Kidney (tissue), 14 donors: ENCODE results near the gene COA3. TPM values are rescaled to one million over a fixed set of nuclear protein-coding genes. Genes with fewer than 3 reads are reported as not detected.

Source experiments
- DNase-seq, 5 donors: peaks; one replicate each; pipeline ENCODE4 v3.0.0-alpha.2; 2013 to 2020
- FAIRE-seq: peaks from 2 replicates; lab custom pipeline; 2012; peaks lifted over from hg19 to GRCh38; lab: Jason Lieb, UNC
- H3K27ac ChIP-seq, 2 donors: one replicate each; pipeline ENCODE4 v1.7.0; 2013; ENCODE audit warnings: low read depth in 2 of 2, low read length in 2 of 2, inconsistent platforms in 1 of 2
- H3K27me3 ChIP-seq: one replicate; pipeline ENCODE4 v1.7.1; 2013; ENCODE audit warnings: low read length, inconsistent platforms; ENCODE audit not compliant: control insufficient read depth, insufficient read depth
- H3K36me3 ChIP-seq, 3 donors: one replicate each; pipeline versions ENCODE4 v1.7.0 to v1.7.1; 2013; ENCODE audit warnings: low read length in 3 of 3, control low read depth in 1 of 3, inconsistent platforms in 1 of 3; ENCODE audit not compliant: insufficient read depth in 3 of 3, control insufficient read depth in 2 of 3
- H3K4me1 ChIP-seq, 3 donors: one replicate each; pipeline versions ENCODE4 v1.7.0 to v1.7.1; 2013; ENCODE audit warnings: low read length in 3 of 3, inconsistent platforms in 1 of 3, low read depth in 1 of 3; ENCODE audit not compliant: control insufficient read depth in 2 of 3, insufficient read depth in 2 of 3
- H3K4me3 ChIP-seq, 3 donors: one replicate each; pipeline versions ENCODE4 v1.7.0 to v1.8.1; 2013; ENCODE audit warnings: low read length in 3 of 3, control low read depth in 1 of 3, inconsistent platforms in 1 of 3
- H3K9ac ChIP-seq, 3 donors: one replicate each; pipeline versions ENCODE4 v1.7.0 to v1.7.1; 2013; ENCODE audit warnings: low read length in 3 of 3, control low read depth in 1 of 3, inconsistent platforms in 1 of 3
- H3K9me3 ChIP-seq, 3 donors: one replicate each; pipeline versions ENCODE4 v1.7.0 to v1.7.1; 2013; ENCODE audit warnings: low read length in 3 of 3, control low read depth in 1 of 3, inconsistent platforms in 1 of 3; ENCODE audit not compliant: control insufficient read depth in 2 of 3, insufficient read depth in 1 of 3
- intact Hi-C: fragments of 100-400 bp; cut with DNase I; formaldehyde crosslinking; loops from one replicate; pipeline ENCODE4 v1.11.1; 2022
- microRNA-seq: library from miRNA; unstranded; fragments of <30 nt; microRNA quantifications from one replicate; pipeline ENCODE4 v1.2.0, GENCODE V29; 2020
- polyA plus RNA-seq: library from polyadenylated mRNA; stranded (reverse); fragments of 350-450 nt; fragmentation: Illumina TruSeq; extraction: RNeasy Lipid Tissue Mini Kit (QIAGEN cat#74804); gene quantifications from one replicate; pipeline ENCODE4 v1.2.3, GENCODE V29; 2014; ENCODE audit warnings: low read depth, low replicate concordance; ENCODE audit not compliant: insufficient read depth
- total RNA-seq: library from RNA; stranded (reverse); fragmentation: NEBNext Ultra II Directional; extraction: Animal tissue kit (Norgen Biotek cat#: 25700); gene quantifications from one replicate; pipeline ENCODE4 v1.2.1, GENCODE V29; 2021
- TF ChIP-seq, protein P1 (sequence below): IDR thresholded peaks from 3 replicates; pipeline ENCODE4 v1.5.1; 2012; ENCODE audit warnings: mild to moderate bottlenecking, moderate library complexity, borderline replicate concordance; ENCODE audit not compliant: insufficient read depth; ENCODE audit errors: extremely low read depth
- donor health status: control.
- donor health status: control.
- donor health status: control.
- donor health status: control.
- donor health status: control.
- donor health status: DM: yes; HTN: yes; CAD: no.
- donor health status: Normal renal cell carcinoma (clear cell type).

The COA3 gene
- total and polyA plus RNA-seq, 2 donors from 2014 or later, result 144 to 656 TPM

DNA sequence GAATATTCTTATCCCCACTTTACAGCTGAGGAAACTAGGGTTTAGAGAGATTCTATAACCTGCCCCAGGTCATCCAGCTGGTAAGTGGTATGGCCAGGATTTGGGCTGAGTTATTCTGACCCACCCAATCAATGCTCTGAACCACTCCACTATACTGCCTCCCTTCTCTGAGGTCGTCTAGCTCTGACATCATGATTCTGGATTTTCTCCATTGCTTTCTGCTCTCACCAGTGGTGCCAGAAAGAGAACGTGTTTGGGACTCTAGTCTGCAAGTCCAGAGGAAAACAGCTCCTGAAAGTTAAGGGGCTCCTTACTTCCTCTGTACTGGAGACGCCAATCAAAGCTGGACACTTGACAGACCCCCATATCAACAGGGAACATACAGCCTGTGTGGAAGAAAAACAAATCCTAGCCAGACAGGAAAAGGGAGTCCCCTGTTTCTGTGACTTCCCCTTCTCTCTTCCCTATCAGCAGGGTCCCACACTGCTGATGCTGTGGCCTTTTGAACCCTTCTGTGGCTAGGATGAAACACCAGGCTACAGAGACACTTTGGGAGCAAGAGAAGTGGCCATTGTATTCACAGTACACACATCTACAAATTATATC, 47.7 kb downstream of the COA3 start:
- FAIRE-seq, result no peak
- Histone ChIP-seq H3K4me1 (peaks cover 4 to 11% (median 6%) of the 10 kb centered on the region in 3 donors), H3K27ac (no peak overlapping the region), H3K9ac (no peak overlapping the region), H3K9me3 (no peaks in the 10 kb centered on the region), H3K4me3 (no peak overlapping the region), H3K36me3 (no peaks in the 10 kb centered on the region), H3K27me3 (no peaks in the 10 kb centered on the region)
- intact Hi-C loops, result no loop called here
- DNase-seq, result no peak
- TF ChIP-seq, protein P1, sequence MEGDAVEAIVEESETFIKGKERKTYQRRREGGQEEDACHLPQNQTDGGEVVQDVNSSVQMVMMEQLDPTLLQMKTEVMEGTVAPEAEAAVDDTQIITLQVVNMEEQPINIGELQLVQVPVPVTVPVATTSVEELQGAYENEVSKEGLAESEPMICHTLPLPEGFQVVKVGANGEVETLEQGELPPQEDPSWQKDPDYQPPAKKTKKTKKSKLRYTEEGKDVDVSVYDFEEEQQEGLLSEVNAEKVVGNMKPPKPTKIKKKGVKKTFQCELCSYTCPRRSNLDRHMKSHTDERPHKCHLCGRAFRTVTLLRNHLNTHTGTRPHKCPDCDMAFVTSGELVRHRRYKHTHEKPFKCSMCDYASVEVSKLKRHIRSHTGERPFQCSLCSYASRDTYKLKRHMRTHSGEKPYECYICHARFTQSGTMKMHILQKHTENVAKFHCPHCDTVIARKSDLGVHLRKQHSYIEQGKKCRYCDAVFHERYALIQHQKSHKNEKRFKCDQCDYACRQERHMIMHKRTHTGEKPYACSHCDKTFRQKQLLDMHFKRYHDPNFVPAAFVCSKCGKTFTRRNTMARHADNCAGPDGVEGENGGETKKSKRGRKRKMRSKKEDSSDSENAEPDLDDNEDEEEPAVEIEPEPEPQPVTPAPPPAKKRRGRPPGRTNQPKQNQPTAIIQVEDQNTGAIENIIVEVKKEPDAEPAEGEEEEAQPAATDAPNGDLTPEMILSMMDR, result no peak

DNA sequence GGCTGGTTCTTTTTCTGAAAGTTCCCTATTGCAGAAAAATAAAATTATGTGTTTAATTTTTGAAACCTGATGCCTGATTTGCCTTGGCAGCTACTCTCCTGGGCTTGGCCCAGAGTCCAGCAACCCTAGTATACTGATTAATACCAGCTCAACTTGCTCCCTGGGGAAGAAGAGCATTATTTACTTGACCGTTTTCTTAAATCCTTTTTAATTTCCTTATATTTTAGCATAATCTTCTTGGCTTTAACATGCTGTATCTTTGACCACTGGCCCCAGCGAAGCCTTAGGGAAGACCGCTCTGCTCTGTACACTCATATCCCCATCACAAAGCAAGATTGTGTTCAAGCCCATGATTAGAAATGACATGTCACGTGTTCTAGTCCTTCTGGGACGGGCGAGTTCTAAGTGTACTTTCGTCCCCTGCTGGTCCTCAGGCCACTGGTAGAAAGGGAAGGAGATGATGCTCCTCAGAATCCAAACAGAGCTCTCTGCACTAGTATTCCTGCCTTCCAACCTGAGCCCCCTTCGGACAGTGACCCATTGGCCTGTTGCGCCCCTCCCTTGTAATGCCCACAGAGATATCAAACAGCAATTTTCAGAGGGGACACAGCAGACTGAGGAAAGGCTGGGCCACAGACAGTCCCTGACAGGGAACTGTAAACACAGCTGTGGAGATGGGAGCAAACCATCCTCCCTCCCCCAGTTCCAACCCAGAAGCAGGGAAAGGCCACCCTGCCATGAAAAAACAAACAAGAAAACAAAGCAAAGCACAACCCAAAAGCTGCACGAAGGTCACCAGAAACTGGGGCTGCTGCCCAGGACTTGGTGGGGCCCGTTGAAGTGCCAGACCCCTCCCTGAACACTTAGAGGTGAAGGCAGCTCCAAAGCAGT, 49.4 kb downstream of the COA3 start:
- FAIRE-seq, result no peak

DNA sequence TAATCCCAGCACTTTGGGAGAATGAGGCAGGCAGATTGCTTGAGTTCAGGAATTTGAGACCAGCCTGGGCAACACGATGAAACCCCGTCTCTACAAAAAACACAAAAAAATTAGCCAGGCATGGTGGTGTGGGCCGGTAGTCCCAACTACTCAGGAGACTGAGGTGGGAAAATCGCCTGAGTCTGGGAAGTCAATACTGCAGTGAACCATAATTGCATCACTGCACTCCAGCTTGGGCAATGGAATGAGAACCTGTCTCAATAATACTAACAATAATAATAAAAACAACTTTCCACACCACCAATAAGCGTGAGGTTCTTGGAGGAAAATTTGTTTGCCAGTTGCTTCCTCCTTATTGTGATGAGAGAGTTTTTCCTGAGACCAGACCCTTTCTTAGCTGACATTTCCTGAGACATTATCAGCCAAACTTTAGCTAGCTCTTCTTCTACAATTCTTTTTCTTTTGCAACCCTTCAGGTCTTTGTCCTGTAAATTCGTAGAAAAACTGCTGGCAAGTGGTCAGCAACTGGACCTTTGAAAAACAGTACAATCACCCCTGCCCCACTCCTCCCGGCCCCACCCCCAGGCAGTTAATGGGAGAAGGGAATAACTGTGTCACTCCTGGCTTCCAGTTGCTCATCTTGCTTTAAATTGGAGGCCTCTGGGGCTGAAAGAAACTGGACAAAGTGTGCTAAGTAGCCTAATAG, 50.1 kb downstream of the COA3 start:
- DNase-seq, result no peak
- H3K27ac ChIP-seq, result no peak overlapping the region
- H3K4me1 ChIP-seq, result peaks cover 6 to 18% (median 15%) of the 10 kb centered on the region in 3 donors
- H3K9ac ChIP-seq, result no peak overlapping the region
- intact Hi-C loops, result no loop called here
- TF ChIP-seq, protein P1, result no peak
- no peaks in the 10 kb centered on the region for H3K27me3 ChIP-seq
- H3K9me3 ChIP-seq, result no peaks in the 10 kb centered on the region
- FAIRE-seq, result no peak
- no peak overlapping the region for H3K4me3 ChIP-seq
- no peaks in the 10 kb centered on the region for H3K36me3 ChIP-seq

More for the DNA sequence above, 49.4 kb downstream of the COA3 start:
- Histone ChIP-seq H3K36me3 (no peaks in the 10 kb centered on the region), H3K9ac (no peak overlapping the region), H3K4me3 (no peak overlapping the region), H3K27me3 (no peaks in the 10 kb centered on the region), H3K9me3 (no peaks in the 10 kb centered on the region), H3K4me1 (peaks cover 4 to 13% (median 10%) of the 10 kb centered on the region in 3 donors), H3K27ac (no peak overlapping the region)
- intact Hi-C loops, result no loop called here
- DNase-seq, result no peak
- TF ChIP-seq, protein P1, result no peak

Small RNAs within 50 kb of the gene (microRNA-seq; reads per million reads assigned to microRNA genes)
- not detected for gene MIR6781

Other genes with a start within 250 kb of the COA3 start
- gene HSD17B1, start 245.8 kb downstream of the COA3 start, total RNA-seq, result 0.31 TPM
- 3.3 TPM for gene HSD17B1, start 245.8 kb downstream of the COA3 start, polyA plus RNA-seq
- gene COASY, start 236.6 kb downstream of the COA3 start, total RNA-seq, result 71.9 TPM
- gene COASY, start 236.6 kb downstream of the COA3 start, polyA plus RNA-seq, result 145 TPM
- 38.7 TPM for gene MLX, start 231.6 kb downstream of the COA3 start, total RNA-seq
- 41.0 TPM for gene MLX, start 231.6 kb downstream of the COA3 start, polyA plus RNA-seq
- 5.8 TPM for gene PSMC3IP, start 221.0 kb downstream of the COA3 start, total RNA-seq
- 3.6 TPM for gene PSMC3IP, start 221.0 kb downstream of the COA3 start, polyA plus RNA-seq
- gene RETREG3, start 189.3 kb downstream of the COA3 start, total RNA-seq, result 69.5 TPM
- gene RETREG3, start 189.3 kb downstream of the COA3 start, polyA plus RNA-seq, result 22.6 TPM
- 33.7 TPM for gene TUBG1, start 189.0 kb downstream of the COA3 start, total RNA-seq
- gene TUBG1, start 189.0 kb downstream of the COA3 start, polyA plus RNA-seq, result 61.9 TPM
- 19.9 TPM for gene TUBG2, start 139.4 kb downstream of the COA3 start, total RNA-seq
- 39.9 TPM for gene TUBG2, start 139.4 kb downstream of the COA3 start, polyA plus RNA-seq
- gene PLEKHH3, start 121.7 kb downstream of the COA3 start, total RNA-seq, result 21.2 TPM
- 23.2 TPM for gene PLEKHH3, start 121.7 kb downstream of the COA3 start, polyA plus RNA-seq
- gene CCR10, start 116.9 kb downstream of the COA3 start, total RNA-seq, result 1.4 TPM
- 1.7 TPM for gene CCR10, start 116.9 kb downstream of the COA3 start, polyA plus RNA-seq
- gene CNTNAP1, start 116.2 kb downstream of the COA3 start, total RNA-seq, result 9.1 TPM
- 1.4 TPM for gene CNTNAP1, start 116.2 kb downstream of the COA3 start, polyA plus RNA-seq
- gene EZH1, start 53.7 kb downstream of the COA3 start, total RNA-seq, result 59.2 TPM
- 20.8 TPM for gene EZH1, start 53.7 kb downstream of the COA3 start, polyA plus RNA-seq
- gene RAMP2, start 37.5 kb downstream of the COA3 start, total RNA-seq, result 55.7 TPM
- 134 TPM for gene RAMP2, start 37.5 kb downstream of the COA3 start, polyA plus RNA-seq
- gene VPS25, start 25.3 kb downstream of the COA3 start, total RNA-seq, result 85.2 TPM
- gene VPS25, start 25.3 kb downstream of the COA3 start, polyA plus RNA-seq, result 112 TPM
- gene WNK4, start 18.1 kb downstream of the COA3 start, total RNA-seq, result 14.9 TPM
- 26.4 TPM for gene WNK4, start 18.1 kb downstream of the COA3 start, polyA plus RNA-seq
- gene CNTD1, start 157 bp upstream of the COA3 start, total RNA-seq, result 0.60 TPM
- 0.95 TPM for gene CNTD1, start 157 bp upstream of the COA3 start, polyA plus RNA-seq
- gene BECN1, start 25.6 kb upstream of the COA3 start, total RNA-seq, result 95.1 TPM
- 65.9 TPM for gene BECN1, start 25.6 kb upstream of the COA3 start, polyA plus RNA-seq
- gene PSME3, start 34.7 kb upstream of the COA3 start, total RNA-seq, result 115 TPM
- gene PSME3, start 34.7 kb upstream of the COA3 start, polyA plus RNA-seq, result 60.3 TPM
- gene AOC2, start 45.9 kb upstream of the COA3 start, total RNA-seq, result 1.2 TPM
- gene AOC2, start 45.9 kb upstream of the COA3 start, polyA plus RNA-seq, result 0.58 TPM
- 40.6 TPM for gene AOC3, start 52.5 kb upstream of the COA3 start, total RNA-seq
- gene AOC3, start 52.5 kb upstream of the COA3 start, polyA plus RNA-seq, result 15.1 TPM
- 0.16 TPM for gene G6PC1, start 102.1 kb upstream of the COA3 start, total RNA-seq
- gene G6PC1, start 102.1 kb upstream of the COA3 start, polyA plus RNA-seq, result 10.5 TPM
- gene AARSD1, start 165.8 kb upstream of the COA3 start, total RNA-seq, result 35.8 TPM
- gene AARSD1, start 165.8 kb upstream of the COA3 start, polyA plus RNA-seq, result 45.6 TPM
- 0.85 TPM for gene PTGES3L, start 181.4 kb upstream of the COA3 start, total RNA-seq
- 1.2 TPM for gene PTGES3L, start 181.4 kb upstream of the COA3 start, polyA plus RNA-seq
- 19.5 TPM for gene RUNDC1, start 181.9 kb upstream of the COA3 start, total RNA-seq
- 10.1 TPM for gene RUNDC1, start 181.9 kb upstream of the COA3 start, polyA plus RNA-seq
- gene RPL27, start 199.7 kb upstream of the COA3 start, total RNA-seq, result 759 TPM
- gene RPL27, start 199.7 kb upstream of the COA3 start, polyA plus RNA-seq, result 1,823 TPM
- 41.4 TPM for gene IFI35, start 208.1 kb upstream of the COA3 start, total RNA-seq
- 58.6 TPM for gene IFI35, start 208.1 kb upstream of the COA3 start, polyA plus RNA-seq
- 133 TPM for gene VAT1, start 223.7 kb upstream of the COA3 start, total RNA-seq
- gene VAT1, start 223.7 kb upstream of the COA3 start, polyA plus RNA-seq, result 119 TPM
- 0.63 TPM for gene RND2, start 226.5 kb upstream of the COA3 start, total RNA-seq
- gene RND2, start 226.5 kb upstream of the COA3 start, polyA plus RNA-seq, result 2.3 TPM